ENCODE data around the gene QPRT.
"Not testable (repeated sequence)": the region's sequence is repeated elsewhere in the genome, so short reads cannot be mapped to it uniquely, and the experiment has no call there.

Gene QPRT

DNA sequence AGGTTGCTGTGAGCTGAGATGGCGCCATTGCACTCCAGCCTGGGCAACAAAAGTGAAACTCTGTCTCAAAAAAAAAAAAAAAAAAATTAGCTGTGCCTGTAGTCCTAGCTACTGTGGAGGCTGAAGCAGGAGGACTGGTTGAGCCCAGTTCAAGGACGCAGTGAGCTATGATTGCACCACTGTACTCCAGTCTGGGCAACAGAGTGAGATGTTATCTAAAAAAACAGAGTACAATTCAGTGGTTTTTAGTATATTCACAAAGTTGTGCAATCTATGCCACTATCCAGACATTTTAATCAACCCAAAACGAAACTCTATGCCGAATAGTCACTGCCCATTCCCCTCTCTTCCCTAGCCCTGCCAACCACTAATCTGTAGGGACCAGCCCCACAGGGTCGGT is 41.7 kb downstream of the QPRT start:
- DNase-seq, result no peak

DNA sequence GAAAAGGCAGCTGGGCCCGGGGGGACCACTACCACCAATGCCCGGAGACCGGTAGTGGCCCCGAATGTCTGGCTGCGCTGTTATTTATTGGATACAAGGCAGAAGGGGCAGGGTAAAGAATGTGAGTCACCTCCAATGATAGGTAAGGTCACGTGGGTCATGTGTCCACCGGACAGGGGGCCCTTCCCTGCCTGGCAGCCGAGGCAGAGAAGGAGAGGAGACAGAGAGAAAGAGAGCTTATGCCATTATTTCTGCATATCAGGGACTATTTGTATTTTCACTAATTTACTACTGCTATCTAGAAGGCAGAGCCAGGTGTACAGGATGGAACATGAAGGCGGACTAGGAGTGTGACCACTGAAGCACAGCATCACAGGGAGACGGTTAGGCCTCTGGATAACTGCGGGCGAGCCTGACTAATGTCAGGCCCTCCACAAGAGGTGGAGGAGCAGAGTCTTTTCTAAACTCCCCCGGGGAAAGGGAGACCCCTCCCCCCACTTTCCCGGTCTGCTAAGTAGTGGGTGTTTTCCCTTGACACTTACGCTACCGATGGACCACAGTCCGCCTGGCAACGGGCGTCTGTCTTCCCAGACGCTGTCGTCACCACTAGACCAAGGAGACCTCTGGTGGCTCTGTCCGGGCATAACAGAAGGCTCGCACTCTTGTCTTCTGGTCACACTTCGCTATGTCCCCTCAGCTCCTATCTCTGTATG is 42.3 kb downstream of the QPRT start:
- peak; percentile 39 for DNase-seq

DNA sequence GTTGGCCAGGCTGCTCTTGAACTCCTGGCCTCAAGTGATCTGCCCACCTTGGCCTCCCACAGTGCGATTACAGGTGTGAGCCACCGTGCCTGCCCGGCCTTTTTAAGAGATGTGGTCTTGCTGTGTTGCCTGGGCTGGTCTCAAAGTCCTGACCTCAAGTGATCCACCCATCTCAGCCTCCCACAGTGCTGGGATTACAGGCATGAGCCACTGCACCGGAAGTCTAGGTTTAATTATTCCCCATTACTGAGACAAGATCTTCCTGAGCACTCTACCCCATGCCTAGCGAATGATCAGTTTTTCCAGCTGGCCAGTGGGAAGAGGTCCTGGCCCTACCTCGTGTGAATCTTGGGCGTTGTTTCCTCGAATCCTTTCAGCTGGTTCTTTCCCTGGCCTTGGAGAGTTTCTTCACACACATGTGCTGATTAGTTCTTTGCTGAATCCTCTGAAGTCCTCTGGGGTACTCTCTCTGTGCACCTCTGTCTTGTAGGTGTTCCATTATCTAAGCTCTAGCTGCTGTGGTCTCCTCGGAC is 47.9 kb downstream of the QPRT start:
- DNase-seq, result no peak

DNA sequence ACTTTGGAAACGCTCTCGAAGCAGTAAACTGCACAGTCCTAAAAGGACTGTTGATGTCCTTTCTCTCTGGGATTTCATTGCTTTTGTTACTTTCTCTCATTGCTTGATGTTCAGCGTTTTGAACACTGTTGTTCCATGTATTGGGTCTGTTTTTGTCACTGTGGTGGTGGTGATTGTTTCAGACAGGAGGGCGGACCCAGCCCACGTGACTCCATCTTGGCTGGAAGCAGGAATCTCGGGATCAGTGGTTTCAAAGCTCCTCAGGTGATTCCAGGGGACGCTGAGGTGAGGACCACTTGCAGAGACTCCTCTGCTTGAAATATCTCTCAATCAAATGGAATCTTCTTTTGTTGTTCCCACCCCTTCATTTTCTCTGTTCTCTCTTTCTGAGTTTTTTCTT is 48.5 kb downstream of the QPRT start:
- no peak for DNase-seq

DNA sequence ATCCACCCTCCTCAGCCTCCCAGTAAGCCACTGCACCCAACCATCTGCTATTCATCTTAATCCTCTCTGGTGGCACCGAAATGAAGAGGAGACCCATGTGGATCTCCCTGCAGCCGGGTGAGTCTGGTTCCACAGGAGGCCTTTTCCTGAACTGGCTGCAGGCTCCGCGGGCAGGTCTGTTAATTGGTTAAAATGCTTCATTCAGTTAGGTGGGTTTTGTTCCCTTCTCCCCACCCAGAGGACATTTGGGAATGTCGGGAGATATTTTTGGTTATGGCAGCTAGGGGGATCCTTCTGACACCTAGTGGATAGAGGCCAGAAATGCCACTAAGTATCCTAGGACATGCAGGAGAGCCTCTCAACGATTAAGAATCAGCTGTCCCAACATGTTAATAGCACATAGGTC is 50.1 kb downstream of the QPRT start:
- no peak for DNase-seq

DNA sequence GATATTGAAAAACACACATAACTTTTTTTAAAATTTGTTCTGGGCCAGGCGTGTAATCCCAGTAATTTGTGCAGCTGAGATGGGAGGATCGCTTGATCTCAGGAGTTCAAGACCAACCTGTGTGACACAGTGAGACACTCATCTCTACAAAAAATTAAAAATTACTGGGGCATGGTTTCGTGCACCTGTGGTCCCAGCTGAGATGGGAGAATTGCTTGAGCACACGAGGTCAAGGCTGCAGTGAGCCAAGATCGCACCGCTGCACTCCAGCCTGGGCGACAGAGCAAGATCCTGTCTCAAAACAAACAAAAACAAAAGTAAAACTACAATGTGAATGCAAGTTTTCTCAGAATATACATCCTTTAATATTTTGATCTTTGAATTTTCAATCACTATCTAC is 51.7 kb downstream of the QPRT start:
- DNase-seq, result no peak

GRCh38 chr16:29731768-29732601 is 53.0 kb downstream of the QPRT start:
- DNase-seq, result not testable (repeated sequence)

- no peak for DNase-seq
Measured at GRCh38 chr16:29734786-29735185, 55.8 kb downstream of the QPRT start.

GRCh38 chr16:29736112-29736511 is 57.1 kb downstream of the QPRT start:
- DNase-seq, result no peak

DNA sequence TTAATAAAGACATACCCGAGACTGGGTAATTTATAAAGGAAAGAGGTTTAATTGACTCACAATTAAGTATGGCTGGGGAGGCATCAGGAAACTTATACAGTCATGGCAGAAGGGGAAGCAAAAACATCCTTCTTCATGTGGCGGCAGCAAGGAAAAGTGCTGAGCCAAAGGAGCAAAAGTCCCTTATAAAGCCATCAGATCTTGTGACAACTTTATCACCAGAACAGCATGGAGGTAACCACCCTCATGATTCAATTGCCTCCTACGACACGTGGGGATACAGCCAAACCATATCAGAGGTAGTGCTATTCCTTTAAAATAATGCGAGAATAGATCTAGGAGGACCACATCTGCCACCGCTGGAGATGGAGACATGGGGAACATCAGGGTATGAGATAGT is 57.8 kb downstream of the QPRT start:
- DNase-seq, result no peak

- no peak for DNase-seq
Measured at GRCh38 chr16:29737713-29738112, 58.7 kb downstream of the QPRT start.

DNA sequence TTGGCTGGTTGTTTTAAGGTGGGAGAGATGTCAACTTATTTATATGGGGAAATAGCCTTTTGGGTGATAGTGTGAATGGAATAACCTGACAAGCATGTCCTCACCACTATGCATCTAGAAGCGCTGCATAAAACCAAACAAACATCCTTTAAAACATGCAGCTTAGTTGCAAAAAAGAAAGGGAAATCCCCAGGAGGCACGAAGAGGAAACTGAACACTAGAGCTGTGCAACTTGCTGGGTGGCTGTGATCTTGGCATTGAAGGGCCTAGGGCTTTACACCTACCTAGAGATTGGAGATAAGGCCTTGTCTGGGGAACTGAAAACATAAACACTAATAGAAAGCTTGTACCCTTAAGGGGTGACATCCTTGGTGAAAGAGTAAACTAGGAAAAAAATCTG is 59.5 kb downstream of the QPRT start:
- no peak for DNase-seq

GRCh38 chr16:29739927-29740629 is 61.1 kb downstream of the QPRT start:
- DNase-seq, result not testable (repeated sequence)

GRCh38 chr16:29740630-29741015 is 61.6 kb downstream of the QPRT start:
- DNase-seq, result not testable (repeated sequence)

- no peak for DNase-seq
Measured at GRCh38 chr16:29742683-29743275, 63.8 kb downstream of the QPRT start.

GRCh38 chr16:29743475-29743826 is 64.5 kb downstream of the QPRT start:
- no peak for DNase-seq

DNA sequence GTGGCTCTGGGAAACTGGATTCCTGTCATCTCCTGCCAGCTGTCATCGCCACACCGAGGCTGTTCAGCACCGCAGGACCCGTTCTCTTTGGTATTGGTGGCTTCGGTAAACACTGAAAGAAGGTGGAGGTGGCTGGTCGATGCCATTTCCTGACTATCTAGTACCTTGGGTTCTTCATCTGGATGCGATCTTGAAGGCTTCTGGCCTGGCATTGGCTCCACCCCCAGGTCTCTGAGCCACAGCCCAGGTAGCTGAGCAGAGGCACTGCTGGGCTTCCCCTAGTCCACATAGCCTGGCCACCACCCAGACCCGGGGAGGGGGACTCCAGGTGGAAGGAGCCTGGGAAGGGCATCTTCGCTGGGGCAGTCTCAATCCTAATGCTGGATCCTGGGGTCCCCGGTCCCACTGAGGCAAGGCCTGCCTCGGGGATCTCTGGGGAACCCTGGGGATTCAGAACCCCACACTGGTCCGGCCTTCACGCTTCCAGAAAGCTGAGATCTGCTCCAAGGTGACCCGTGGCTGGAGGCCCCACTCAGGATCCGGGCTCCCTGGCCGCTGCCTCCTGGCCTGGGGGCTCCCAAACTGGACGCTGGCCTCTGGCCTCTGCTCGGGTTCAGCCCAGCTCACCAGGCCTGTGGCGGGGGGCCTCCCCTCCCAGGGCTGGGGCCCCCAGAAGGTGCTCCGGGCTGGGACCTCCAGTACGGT is 65.0 kb downstream of the QPRT start:
- DNase-seq, result no peak

GRCh38 chr16:29744541-29745101 is 65.6 kb downstream of the QPRT start:
- no peak for DNase-seq

DNA sequence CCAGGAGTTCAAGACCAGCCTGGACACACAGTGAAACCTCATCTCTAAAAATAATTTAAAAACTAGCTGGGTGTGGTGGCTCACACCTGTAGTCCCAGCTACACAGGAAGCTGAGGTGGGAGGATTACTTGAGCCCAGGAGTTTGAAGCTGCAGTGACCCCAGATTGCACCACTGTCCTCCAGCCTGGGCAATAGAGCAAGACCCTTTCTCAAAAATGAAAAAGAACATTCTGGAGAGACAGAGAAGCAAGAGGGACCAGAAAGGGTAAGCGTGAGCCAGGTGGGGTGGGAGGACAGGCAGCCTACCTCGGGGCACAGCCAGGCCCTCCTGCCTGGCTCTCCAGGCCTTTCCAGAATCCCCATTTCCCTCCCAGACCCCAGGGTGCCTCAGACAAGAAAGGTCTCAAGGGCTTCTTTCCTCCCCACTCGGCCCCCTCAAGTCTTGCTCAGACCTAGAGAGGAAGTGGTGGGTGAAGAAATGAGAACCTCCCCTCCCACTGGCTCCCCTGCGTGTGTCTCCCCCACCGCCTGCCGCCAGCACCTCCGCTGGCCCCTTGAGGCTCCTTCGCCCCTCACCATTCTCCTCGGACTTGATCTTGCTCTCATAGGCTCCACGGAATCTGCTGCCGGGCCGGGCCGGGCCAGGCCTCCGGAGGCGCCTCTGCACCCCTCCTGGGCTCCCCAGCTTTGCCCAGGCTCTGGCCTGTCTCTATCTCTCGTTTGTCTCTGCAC is 66.3 kb downstream of the QPRT start:
- no peak for DNase-seq

- no peak for DNase-seq
Measured at GRCh38 chr16:29745853-29746345, 66.9 kb downstream of the QPRT start, which contains the start of gene C16orf54. TSS of gene C16orf54 (minus strand) at chr16:29745990. CDS start at chr16:29744951, 1,039 bp downstream.

- DNase-seq, result not testable (repeated sequence)
Measured at GRCh38 chr16:29746518-29746917, 67.5 kb downstream of the QPRT start.

Data from NCI-H1105 (cell line).